Stimulated activated CD8-positive, alpha-beta memory T cell treated with anti-CD3 and anti-CD28 coated beads, Interleukin-4, amount 100 ng/mL, for 24 hours (primary cell): ENCODE results near the gene BARHL1.
"Not testable (repeated sequence)": the region's sequence is repeated elsewhere in the genome, so short reads cannot be mapped to it uniquely, and the experiment has no call there.

Experiments
- DNase-seq: peaks from one replicate; pipeline ENCODE4 v3.0.0-alpha.2; 2020; ENCODE audit warnings: low read depth

Gene BARHL1

GRCh38 chr9:132556714-132557113, 25.7 kb upstream of the BARHL1 start:
- DNase-seq, result no peak

GRCh38 chr9:132557159-132557558, 25.2 kb upstream of the BARHL1 start:
- no peak for DNase-seq

GRCh38 chr9:132559711-132560110, 22.7 kb upstream of the BARHL1 start:
- no peak for DNase-seq

- DNase-seq, result no peak
Observed at GRCh38 chr9:132560616-132561202, 21.7 kb upstream of the BARHL1 start.

GRCh38 chr9:132562306-132562573, 20.2 kb upstream of the BARHL1 start:
- DNase-seq, result no peak

- no peak for DNase-seq
Observed at GRCh38 chr9:132564526-132564925, 17.9 kb upstream of the BARHL1 start.

GRCh38 chr9:132568787-132569186, 13.6 kb upstream of the BARHL1 start:
- DNase-seq, result not testable (repeated sequence)

GRCh38 chr9:132571806-132572600, 10.4 kb upstream of the BARHL1 start:
- no peak for DNase-seq

- DNase-seq, result no peak
Observed at GRCh38 chr9:132572921-132573320, 9.5 kb upstream of the BARHL1 start.

- DNase-seq, result peak; percentile 22
Observed at GRCh38 chr9:132575005-132575609, 7.3 kb upstream of the BARHL1 start.

- no peak for DNase-seq
Observed at GRCh38 chr9:132575811-132576210, 6.6 kb upstream of the BARHL1 start.

- DNase-seq, result no peak
Observed at GRCh38 chr9:132577119-132577518, 5.3 kb upstream of the BARHL1 start.

GRCh38 chr9:132578367-132578932, 4.0 kb upstream of the BARHL1 start:
- no peak for DNase-seq

- no peak for DNase-seq
Observed at GRCh38 chr9:132579427-132579798, 3.0 kb upstream of the BARHL1 start.

- no peak for DNase-seq
Observed at GRCh38 chr9:132582786-132583583, 579 bp downstream of the BARHL1 start.

- no peak for DNase-seq
Observed at GRCh38 chr9:132583584-132584304, 1.3 kb downstream of the BARHL1 start.

- DNase-seq, result no peak
Observed at GRCh38 chr9:132584601-132585560, 2.5 kb downstream of the BARHL1 start.

GRCh38 chr9:132585954-132586829, 3.8 kb downstream of the BARHL1 start:
- DNase-seq, result no peak

GRCh38 chr9:132586830-132587591, 4.6 kb downstream of the BARHL1 start:
- DNase-seq, result no peak
